GM18526 (cell line): ENCODE results near the gene CEP41.
A peak's percentile ranks its signal among the peaks of the same experiment; 100 is the strongest.

Experiments used
- POLR2A ChIP-seq: IDR thresholded peaks from 3 replicates; pipeline ENCODE4 v1.6.1; 2011; ENCODE audit not compliant: insufficient read length; ENCODE audit errors: extremely low read depth

The CEP41 gene, protein sequence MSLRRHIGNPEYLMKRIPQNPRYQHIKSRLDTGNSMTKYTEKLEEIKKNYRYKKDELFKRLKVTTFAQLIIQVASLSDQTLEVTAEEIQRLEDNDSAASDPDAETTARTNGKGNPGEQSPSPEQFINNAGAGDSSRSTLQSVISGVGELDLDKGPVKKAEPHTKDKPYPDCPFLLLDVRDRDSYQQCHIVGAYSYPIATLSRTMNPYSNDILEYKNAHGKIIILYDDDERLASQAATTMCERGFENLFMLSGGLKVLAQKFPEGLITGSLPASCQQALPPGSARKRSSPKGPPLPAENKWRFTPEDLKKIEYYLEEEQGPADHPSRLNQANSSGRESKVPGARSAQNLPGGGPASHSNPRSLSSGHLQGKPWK

DNA sequence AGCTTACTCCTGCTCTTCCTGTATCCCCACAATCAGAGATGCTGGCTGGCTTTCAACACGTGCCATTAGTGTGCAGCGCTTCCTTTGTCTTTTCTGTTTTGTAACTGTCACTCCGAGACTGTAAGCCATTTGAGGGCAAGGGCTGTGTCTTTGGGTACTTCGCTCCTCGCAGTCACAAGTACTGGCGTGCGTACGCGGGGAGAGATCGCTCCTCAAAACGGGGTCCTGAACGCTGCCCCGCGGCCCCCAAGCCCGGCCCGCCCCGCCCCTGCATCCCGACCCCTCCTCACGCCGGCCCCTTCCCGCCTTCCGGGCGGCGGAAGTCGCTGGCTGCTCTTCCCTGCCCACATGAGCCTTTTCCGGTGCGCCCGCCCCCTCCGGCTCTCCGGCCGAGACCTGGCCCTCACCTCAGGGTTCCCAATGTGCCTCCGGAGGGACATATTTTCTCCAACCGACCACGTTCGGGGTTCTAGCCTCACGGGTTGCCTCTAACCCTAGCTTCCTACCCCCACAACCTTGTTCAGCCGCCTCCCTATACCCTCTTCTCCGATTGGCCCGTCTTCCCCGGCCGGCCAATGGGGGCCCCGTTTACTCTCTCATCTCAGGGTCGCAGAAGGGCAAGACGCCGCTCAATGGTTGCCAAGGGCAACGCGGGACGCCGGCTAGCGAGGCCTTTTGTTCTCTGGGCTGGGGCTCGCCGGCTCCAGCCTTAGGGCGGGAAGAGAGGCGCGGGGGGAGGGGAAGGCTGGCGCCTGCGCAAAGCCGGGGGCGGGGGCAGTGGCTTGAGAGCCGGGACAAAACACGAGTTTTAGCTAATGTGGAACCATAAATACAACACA lies at the start of gene CEP41:
CEP41 (minus strand) TSS at position 490 of the 839 bp plus-strand sequence; CDS start at position 440, 50 bp downstream.
- peak; percentile 30 for TF ChIP-seq POLR2A

DNA sequence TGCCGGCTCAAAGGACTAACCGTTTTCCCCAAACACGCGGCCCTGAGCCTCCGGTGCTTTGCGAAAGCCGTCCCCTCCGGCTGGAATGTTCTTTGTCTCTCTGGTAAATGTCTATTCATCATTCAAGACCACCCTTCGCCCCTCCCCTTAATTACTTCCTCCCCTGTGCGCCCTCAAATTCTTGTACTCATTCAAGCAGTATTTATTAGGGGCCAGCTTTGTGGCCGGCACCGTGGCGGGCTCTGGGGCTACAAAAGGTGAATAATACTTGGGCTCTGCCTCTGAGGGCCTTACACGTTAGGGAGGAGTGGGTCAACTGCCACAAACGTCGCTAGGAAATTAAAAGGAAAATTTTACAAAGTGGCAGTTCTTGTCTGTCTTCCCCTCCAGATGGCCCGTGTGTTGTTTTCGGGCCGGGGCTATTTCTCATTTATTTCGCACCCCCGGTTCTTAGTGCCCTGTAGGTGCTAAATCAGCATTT lies 49.5 kb upstream of the CEP41 start:
- no peak for TF ChIP-seq POLR2A

DNA sequence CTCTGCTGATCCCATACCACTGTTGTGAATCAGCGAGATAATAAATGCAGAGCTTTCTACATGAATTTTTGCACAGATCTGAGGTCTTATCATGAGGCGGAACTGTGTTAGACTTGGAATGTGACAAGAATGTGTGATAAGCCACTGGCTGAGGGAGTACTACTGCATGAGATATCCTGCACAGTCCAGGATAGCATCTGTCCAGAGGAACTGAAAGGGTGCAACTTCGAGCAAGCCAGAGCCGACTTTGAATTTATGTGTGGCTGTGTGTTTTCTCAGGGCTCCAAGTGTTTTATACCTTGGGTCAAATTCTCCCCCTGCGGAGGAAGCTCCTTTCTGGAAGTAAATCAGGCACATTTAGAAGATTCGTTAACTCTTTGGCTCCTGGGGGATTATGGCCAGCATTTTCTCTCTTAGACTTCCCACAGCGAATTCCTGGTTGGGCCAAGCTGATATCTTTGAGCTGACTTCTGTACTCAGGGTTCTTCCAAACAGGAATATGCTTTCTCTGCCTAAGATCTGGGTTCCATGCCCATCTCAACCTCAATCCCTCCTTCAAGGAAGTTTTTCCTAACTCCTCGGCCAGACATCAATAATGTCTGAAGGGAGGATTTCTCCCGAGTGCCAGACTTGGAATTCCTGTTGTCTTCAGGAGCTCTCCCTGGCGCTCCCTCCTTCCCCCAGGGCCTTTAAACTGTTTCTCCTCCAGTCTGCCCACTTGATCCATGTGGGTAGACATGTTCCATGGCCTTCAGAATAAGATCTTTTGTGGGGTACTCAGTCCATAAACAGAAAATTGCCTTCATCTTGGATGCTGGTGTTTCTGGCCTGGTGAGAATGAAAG lies 48.5 kb upstream of the CEP41 start:
- TF ChIP-seq POLR2A: no peak

DNA sequence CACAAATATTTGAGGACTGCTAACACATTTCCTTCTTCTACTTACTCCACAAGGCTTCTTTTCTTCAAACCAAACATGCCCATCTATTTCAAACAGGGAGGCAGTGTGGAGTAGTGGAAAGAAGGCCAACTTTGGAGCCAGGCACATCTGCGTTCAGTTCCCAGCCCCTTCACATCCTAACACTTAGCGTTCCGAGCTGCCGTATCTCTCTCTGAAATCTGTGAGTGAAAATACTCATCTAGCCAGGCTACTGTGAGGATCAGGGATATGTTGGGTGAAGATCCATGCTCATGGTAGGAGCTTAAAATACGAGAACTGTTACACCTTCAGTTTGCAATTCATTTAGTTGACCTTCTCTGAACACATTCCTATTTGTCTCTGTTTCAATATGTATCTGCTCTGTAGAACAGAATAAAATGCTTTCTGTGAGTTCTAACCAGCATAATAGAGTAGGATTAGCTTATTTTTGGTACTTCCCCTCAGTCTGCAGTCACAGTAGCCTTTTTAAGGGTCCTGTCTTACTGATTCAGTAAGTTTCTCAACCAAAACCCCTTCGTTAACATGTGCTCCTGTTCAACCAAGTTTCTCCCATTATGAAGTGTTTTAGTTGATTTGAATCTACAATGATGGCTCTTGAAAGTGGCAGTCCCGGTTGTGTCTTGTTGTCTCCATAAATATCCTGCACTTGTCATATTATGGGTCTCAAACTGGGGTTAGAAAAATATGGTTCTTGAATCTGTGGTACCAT lies 47.8 kb upstream of the CEP41 start:
- TF ChIP-seq POLR2A: no peak

DNA sequence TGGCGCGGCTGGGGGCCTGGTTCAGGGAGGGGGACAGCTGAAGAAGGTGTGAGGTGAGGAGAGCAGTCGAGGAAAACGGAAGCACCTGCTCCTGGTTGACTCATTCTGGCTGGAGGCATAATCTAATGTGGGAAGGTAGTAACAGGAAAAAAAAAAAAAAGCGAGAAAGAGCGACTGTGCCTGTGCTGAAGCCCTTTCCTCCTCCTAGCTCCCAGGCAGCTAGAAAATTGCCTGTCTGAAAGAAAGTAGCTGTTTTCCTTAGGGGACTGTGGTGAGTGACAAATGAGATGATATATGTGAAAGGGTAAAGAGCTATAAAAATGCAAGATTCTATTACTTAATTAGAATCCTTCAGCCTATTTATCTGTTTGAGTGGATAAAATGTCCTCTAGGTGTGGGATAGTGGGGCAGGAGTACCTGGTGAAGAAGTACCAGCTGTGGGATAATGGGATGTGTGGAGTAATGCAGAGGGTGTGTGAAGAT lies 46.2 kb upstream of the CEP41 start:
- TF ChIP-seq POLR2A: no peak

DNA sequence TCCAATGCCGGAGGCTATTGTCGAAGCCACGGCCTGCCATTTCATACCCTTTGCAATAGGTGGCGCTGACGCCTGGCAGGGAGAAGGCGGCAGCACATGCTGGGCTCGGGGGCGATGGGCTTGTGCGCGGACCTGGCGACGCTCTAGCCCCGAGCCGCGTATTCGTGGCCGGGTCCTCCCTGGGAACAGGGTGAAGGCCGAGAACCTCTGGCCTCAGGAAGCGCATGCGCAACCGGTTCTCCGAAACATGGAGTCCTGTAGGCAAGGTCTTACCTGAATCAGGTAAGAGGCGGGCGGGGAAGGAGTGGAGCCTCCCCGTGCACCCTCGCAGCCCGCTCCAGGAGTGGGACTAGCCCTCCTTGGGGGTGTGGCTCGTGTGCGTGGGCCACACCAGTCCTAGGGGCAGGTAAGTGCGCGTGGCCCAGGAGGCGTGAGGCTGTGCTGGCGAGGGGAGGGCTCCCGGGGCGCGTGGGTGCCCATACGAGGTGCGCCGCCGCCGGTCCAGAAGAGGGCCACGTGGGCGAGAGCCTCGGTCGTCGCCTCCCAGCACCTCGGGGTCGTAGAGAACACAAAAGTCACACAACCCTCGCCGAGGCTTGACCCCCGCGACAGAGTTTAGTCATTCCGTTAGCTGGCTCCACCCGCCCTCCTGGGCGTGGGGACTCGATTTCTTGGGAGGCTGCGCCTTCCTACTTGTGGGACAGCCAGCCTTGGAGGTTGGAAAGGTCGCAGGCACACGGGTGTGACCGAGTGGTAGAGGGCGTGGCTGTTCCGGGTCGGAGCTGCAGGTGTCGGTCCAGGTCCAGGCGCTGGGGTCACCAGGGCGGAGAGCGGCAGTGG lies 45.5 kb upstream of the CEP41 start:
- no peak for TF ChIP-seq POLR2A

DNA sequence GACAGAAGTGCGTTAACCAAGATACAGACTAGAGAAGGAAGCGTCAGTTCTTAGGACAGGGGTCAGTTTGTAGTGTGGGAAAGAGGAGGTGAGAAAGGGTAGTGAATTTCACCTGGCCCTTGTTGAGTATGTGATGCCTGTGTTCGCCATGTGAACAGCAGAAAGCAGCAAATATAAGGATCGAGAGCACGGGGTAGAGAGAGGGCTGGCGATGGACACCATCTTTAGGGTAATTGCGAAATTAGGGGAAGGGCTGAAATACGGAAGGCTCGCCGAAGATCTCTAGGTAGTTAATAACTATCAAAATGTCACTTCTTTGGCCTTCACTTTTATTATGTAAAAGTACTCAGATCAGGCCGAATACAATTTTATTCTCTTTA lies 44.9 kb upstream of the CEP41 start:
- TF ChIP-seq POLR2A: no peak

DNA sequence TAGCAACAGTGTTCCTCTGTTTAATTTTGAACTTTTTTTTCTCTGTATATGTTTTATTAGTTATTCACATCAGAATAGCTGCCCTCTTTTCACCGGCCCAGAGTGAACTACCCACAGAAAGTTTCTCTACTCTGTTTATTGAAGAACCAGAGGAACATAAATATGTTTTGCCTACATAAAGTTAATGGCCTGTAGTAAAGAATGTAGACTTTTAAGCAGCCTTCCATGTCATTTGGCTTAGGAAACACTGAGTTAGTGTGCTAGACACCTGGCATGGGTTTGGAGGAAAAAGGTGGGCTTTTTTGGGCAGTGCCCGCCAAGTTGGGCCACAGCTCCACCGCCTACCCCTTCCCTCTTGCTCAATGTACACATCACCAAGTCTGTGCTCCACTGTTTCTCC lies 42.2 kb upstream of the CEP41 start:
- no peak for TF ChIP-seq POLR2A

DNA sequence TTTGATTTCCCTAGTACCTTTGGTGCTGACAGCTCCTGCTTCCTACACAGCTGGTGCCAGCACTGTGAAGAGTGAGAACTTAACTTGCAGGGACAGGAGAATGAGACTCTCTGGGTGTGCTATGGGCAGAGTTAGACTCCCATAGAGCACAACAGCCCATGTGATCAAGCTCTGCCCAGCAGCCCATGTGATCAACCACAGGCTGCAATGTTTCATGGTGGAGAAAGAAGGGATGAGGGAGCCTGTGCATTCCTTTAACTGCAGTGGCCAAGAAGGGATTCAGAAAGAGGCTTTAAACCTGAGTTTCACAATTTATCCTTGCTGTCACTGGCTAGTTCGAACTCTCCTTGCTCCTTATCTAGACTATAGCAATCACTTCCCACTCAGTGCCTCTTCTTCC lies 41.1 kb upstream of the CEP41 start:
- no peak for TF ChIP-seq POLR2A

DNA sequence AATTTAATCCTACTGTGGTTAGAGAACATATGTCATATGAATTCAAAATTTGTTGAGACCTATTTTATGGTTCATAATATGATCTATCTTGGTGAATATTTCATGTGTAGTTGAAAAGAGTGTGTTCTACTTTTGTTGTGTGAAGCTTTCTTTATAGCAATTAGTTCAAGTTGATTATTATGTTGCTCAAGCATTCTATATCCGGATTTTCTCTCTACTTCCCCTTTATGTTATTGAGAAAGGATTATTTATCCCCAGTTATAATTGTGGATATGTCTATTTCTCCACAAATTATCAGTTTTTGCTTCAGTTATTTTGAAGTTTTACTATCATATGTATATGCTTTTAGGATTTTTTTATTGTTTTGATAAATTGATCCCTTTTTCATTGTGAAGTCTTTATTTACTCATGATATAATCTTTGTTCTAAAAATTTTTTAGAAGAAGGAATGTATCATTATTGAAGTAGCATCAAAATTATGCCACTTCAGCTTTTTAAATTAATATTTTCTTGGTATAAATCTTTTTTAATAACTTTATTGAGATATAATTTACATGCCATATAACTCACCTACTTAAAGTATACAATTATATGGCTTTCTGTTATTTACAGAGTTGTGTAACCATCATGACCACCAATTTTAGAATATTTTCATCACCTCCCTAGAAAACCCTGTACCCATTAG lies 39.0 kb upstream of the CEP41 start:
- no peak for TF ChIP-seq POLR2A

DNA sequence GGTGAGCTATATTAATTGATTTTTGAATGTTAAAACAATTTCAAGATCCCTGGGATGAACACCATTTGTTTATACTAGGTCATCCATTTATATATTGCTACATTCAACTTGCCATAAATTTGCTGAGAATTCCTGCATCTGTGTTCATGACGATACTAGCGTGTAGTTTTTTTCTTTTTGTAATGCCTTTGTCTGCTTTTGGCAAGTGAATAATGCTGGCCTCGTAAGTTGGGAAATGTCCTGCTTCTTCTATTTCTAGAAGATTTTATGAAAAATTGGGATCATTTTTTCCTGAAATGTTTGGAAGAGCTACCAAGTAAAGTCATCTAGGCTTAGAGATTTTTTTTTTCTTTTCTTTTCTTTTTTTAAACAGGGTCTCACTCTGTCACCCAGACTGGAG lies 38.2 kb upstream of the CEP41 start:
- no peak for TF ChIP-seq POLR2A

DNA sequence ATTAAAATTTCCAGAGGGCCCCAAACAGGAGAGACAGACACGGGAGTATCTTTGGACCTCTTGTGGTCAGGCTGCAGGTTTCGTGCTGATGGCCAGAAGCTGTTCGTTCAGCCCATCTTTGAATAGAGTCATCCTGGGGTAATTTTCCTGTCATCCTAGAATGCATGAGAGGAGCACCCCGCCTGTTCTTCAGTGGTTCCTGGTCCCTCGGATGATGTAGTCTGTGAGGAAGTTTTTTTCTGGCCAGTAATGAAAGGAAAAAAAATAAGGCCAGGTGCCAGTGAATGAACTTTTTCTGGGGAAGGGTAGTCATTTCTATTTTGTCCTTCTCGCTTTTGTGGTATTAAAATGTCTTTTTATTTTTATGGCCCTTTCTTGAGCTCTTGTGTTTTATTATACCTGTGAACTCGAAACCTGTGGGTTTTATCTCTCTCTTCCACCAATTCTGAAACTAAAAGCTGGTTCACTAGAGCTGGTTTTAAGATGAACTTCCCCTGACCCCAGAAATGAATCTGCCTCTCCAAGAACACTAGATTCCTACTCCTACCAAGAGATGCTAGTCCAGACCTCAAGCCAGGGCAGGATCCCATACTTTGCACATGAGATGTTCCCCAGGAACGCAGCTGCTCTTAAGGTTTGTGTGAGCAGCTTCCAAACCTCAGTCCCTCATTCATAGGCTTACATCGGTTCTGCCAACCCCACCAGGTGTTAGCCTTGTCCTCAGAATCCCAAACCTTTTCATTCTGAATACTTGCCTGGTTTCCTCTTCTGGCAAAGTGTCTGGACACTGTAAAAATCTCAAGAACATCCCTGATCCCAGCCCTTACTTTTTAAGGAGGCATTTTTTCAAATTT lies 35.7 kb upstream of the CEP41 start:
- no peak for TF ChIP-seq POLR2A
